GM18873 (cell line): ENCODE data around the gene MARS1.
A peak's percentile ranks its signal among the peaks of the same experiment; 100 is the strongest.

Experiments
- ATAC-seq: cut with Tn5 transposase; IDR thresholded peaks from one replicate; pipeline ENCODE4 v1.9.1; 2021; ENCODE audit warnings: mild to moderate bottlenecking, moderate library complexity, moderate number of reproducible peaks; ENCODE audit not compliant: unreplicated experiment, low FRiP score

Gene MARS1

GRCh38 chr12:57456737-57457490 is 31.0 kb upstream of the MARS1 start:
- no peak for ATAC-seq

- no peak for ATAC-seq
Observed at GRCh38 chr12:57458665-57459054, 29.2 kb upstream of the MARS1 start.

DNA sequence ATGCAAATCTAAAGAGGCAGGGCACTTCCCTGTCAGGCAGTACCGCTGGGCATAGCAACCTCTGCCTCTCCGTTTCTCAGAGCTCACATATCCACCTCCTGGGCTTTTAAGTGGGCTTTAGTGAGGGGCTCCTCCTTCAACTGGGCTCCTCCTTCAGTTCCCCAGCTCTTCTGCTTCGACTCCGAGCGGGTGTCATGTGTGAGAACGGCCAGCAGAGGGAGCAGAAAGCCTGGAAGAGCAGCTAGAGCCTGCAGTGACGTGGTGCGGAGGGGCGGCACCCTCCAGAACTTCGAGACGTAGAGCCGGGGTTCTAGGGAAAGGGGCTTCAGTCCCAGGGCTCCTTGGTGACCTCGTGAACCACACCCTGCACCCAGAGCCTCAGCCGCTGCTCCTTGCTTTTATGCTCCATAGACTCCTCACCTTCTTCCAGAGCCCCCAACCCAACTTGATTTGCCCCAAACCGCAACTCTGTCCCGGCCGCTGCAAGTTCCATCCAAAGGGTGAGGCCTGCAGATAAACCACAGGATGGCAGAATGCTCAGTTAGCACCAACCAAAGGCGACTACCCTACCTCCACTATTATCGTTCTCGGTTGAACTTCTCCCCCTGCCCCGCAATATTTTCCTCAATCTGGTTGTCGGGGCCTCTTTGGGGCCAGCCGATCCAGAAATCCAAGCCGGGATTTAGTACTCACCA is 28.7 kb upstream of the MARS1 start:
- ATAC-seq, result peak; percentile 52

DNA sequence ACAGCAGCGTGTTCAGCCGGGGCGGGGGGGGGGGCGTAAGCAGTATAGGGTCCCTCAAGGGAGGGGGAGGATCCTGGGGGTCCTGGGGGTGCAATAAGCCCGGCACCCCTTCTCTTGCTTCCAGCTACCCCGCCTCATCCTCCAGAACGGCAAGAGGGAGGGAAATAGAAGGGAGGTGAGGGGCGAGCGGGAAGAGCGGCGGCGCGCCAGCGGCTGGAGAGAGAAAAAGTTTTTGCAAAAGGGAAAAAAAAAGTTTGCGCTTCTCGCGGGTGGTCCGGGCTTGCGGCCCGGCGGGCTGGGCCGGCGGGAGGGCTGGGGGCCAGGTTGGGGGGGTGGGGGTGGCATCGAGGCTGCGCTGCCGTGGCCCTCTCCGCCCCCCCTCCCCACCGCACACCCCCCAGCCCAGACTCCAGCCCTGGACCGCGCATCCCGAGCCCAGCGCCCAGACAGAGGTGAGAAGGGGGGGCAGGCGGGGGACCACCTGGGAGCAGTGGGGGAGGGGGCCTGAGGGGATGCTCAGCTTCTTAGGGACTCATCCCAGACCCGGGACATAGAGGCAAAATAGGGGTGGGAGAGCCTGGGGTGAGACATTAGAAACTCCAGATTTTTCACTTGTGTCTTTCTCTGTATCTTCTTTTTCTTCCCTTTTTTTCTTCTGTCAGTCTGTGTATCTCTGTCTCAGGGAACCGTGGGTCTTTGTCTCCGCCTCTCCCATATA is 28.0 kb upstream of the MARS1 start, which contains the start of gene GLI1:
TSS of gene GLI1 (plus strand) at position 36 of the 718 bp plus-strand sequence. CDS start 3,907 bp downstream, outside the sequence.
- ATAC-seq, result no peak

DNA sequence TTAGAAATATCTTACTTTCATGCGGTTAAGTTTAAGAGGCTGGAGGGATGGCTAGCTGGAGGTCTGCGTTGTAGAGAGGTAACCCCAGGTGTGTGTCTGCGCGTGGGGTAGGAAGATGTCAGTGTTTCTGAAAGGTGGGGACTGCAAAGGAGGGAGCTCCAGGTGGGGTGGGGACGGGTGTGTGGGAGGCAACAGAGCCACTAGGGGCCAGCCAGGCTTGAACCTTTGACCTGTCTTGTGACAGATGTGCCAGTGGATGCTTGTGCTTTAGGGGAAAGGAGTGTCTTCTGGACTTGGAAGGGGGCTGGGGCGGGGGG is 27.4 kb upstream of the MARS1 start:
- no peak for ATAC-seq

GRCh38 chr12:57460841-57461275 is 27.0 kb upstream of the MARS1 start:
- no peak for ATAC-seq

- no peak for ATAC-seq
Observed at GRCh38 chr12:57461276-57461916, 26.5 kb upstream of the MARS1 start.

DNA sequence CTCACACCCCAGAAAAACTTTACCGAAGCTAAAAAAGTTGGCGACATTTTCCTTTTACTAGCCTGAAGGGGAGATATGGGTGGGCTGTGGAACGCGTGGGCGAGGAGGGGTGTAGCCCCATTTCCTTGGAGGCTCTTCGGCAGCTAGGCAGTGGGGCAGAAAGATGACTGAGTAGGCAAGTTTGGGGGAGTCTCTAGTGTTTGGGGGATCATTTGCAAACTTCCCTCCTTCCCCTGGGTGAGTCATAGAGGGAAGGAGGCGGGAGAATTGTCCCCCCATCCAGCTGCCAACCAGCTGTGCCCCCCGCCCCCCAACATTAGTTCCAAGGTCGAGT is 26.0 kb upstream of the MARS1 start:
- no peak for ATAC-seq

DNA sequence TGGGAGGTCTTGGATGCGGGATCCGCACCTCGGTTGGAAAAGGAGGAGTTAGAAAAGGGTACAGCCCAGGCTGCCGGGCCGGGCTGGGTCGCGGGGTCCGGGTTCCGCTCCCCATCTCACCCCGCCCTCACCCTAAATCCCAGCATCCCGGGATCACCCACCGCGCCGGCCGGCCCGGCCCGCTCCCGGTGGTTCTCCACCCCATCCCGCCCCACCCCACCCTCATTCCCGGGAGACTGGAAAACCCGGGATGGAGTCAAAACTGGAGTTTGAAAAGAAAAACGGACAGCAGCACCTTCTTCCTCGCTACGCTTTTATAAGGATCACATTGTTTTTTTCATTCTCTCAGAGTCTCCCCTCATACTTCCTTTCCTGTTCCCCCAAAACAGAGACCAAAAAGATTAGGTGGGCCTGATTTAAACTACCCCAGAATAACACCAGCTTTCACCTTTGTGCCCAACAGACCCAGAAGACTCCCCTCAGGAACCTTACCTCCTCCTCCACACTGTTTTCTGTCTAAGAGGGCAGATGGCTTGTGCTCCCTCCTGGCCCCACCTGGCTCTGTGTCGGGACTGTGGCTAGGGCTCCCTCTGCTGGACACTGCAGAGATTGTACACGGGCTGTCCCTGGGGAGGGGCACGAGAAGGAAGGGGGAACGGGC is 25.5 kb upstream of the MARS1 start:
- ATAC-seq, result peak; percentile 66

DNA sequence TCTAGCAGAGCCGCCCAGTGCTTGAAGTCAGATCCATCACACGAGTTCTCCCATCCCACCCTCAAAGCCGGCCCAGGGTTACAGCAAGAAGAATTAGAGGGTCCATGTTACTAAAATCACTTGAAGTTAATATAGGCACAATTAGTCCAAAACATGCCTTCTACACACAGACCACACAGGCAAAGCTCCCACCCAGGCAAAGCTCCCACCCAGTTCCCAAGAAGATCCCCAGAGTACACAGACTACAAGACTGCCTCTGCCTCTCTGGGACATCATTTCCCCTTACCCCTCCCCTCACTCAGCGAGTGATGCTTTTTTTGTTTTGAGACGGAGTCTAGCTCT is 25.0 kb upstream of the MARS1 start:
- ATAC-seq, result no peak

DNA sequence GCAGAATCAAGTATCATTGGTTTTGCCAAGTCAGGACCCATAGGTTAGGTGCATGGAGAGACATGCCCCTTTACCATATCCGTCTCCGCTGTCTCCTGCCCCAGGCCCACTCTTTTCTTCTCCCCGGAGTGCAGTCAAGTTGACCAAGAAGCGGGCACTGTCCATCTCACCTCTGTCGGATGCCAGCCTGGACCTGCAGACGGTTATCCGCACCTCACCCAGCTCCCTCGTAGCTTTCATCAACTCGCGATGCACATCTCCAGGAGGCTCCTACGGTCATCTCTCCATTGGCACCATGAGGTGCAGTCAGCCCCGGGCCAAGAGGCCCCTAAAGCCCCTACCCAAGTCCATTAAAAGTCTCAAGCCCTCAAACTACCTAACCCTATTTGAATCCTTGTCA is 23.3 kb upstream of the MARS1 start:
- ATAC-seq, result no peak

- no peak for ATAC-seq
Observed at GRCh38 chr12:57465030-57465746, 22.7 kb upstream of the MARS1 start.

DNA sequence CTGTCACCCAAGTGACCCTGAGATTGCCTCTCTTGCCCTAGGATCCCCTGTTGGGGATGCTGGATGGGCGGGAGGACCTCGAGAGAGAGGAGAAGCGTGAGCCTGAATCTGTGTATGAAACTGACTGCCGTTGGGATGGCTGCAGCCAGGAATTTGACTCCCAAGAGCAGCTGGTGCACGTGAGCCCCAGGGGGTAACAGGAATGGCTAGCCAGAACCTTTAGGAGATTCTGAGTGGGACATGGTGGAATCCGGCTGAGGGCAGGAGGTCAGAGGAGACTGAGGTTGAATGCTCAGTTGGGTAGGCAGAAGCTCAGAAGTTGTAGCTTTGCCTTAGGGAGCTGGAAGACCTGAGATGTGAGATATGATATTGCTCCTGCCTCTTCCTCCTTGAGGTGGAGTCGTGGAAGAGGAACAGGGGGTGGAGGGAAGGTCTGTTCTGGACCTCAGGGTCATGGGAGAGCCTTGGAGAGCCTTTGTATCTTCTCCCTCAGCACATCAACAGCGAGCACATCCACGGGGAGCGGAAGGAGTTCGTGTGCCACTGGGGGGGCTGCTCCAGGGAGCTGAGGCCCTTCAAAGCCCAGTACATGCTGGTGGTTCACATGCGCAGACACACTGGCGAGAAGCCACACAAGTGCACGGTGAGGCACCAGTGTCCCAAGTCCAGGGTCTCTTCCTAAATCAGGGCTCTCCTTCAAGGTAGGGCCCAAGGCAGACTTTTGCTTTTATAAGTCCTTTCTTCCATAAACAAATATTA is 21.9 kb upstream of the MARS1 start:
- no peak for ATAC-seq

DNA sequence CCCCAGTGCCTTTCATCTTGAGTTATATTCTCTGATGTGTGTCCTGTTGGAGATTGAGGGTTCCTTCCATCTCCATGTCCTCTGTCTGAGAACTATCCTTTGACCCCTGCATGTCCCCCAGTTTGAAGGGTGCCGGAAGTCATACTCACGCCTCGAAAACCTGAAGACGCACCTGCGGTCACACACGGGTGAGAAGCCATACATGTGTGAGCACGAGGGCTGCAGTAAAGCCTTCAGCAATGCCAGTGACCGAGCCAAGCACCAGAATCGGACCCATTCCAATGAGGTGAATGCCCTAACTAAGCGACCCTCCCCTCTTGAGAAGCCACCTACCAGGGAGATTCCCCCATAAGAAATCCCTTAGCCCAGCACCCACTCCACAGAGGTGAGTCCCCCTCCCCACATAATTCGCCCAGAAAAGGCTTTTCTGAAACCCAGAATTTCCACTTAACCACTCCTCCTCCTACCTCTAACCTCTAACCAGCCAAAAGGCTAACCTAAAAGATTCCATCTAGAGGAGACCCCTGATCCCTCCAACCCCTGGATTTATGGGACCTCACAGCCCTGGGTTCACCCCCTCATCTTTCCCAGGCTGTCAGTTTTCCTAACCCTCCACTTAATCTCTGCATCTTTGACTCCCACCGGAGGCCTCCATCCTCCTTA is 20.5 kb upstream of the MARS1 start:
- ATAC-seq, result no peak

DNA sequence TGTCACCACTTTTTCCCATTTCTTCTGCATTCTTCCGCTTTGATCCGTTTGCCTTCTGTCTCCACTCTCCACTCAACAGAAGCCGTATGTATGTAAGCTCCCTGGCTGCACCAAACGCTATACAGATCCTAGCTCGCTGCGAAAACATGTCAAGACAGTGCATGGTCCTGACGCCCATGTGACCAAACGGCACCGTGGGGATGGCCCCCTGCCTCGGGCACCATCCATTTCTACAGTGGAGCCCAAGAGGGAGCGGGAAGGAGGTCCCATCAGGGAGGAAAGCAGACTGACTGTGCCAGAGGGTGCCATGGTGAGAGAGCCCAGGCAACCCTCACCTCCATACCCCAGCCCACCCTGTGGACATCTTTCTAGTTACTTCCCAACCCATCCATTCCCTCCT is 20.0 kb upstream of the MARS1 start:
- no peak for ATAC-seq

GRCh38 chr12:57469296-57470164 is 18.3 kb upstream of the MARS1 start:
- ATAC-seq, result no peak

- no peak for ATAC-seq
Observed at GRCh38 chr12:57470286-57470969, 17.4 kb upstream of the MARS1 start.
